GM12892 (cell line): Measurements from ENCODE around the gene SMG9.

Experiments used
- POLR2A ChIP-seq: IDR thresholded peaks from 2 replicates; pipeline ENCODE4 v1.6.1; 2011; ENCODE audit warnings: low read depth, low read length, control low read depth
- POLR2AphosphoS5 ChIP-seq: IDR thresholded peaks from 2 replicates; pipeline ENCODE4 v1.6.1; 2011; ENCODE audit warnings: low read depth, low read length, control low read depth
- TAF1 ChIP-seq: IDR thresholded peaks from 2 replicates; pipeline ENCODE4 v1.6.1; 2011; ENCODE audit warnings: low read depth, mild to moderate bottlenecking, control low read depth, low read length, borderline replicate concordance

DNA sequence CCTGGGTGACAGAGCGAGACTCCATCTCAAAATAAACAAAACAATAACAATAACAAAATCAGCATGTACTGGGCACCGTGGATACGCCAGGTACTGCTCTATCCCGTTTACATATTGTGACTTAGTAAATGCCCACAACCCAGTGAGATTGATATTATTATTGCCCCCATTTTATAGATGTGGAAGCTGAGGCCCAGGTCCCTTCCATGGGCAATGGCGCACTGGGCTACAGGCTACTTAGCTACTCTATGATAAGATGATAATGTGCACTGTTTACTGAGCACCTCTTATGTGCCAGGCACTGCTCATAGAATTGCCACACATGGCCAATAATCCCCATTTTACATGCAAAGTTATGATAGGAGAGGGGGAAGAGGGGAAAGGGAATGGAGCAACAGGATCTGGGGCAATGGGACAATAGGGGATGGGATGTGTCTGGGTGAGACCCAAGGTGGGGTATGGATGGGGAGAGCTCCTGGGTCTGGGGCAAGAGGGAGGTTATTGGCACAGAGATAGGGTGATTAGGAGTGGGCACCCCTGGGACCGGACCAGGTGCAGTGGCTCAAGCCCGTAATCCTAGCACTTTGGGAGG lies 20.6 kb upstream of the SMG9 start:
- TF ChIP-seq POLR2A (no peak), TAF1 (no peak), POLR2AphosphoS5 (no peak)
